GM23338 (cell line): ENCODE results near the gene IARS2. TPM values are rescaled to one million over a fixed set of nuclear protein-coding genes. Genes with fewer than 3 reads are reported as not detected.

Source experiments
- ATAC-seq: fragments of 200-7000 bp; cut with Tn5 transposase; 3 replicates; pipeline ENCODE4 v1.9.1; 2020
- DNase-seq: peaks from one replicate; pipeline ENCODE4 v3.0.0-alpha.2; 2015; ENCODE audit warnings: low spot score
- H2AFZ ChIP-seq: fragments of 200-600 bp; sonication (generic); 2 replicates; pipeline ENCODE4 v1.8.0; 2016; ENCODE audit warnings: antibody characterized with exemption, mild to moderate bottlenecking, moderate library complexity
- H3F3A ChIP-seq: fragments of 200-600 bp; sonication (generic); replicated peaks from 2 replicates; pipeline ENCODE4 v1.8.0; 2017; ENCODE audit warnings: antibody characterized with exemption, mixed run types, low read depth
- H3K27ac ChIP-seq: fragments of 200-600 bp; sonication (generic); 2 replicates; pipeline ENCODE4 v1.6.1; 2016; ENCODE audit warnings: low read depth
- H3K27me3 ChIP-seq: fragments of 200-600 bp; sonication (generic); 2 replicates; pipeline ENCODE4 v1.8.0; 2016; ENCODE audit warnings: mild to moderate bottlenecking, mixed run types, moderate library complexity; ENCODE audit not compliant: insufficient read depth
- H3K36me3 ChIP-seq: fragments of 200-600 bp; sonication (generic); 2 replicates; pipeline ENCODE4 v1.8.0; 2016; ENCODE audit warnings: mild to moderate bottlenecking; ENCODE audit not compliant: insufficient read depth
- H3K4me1 ChIP-seq: fragments of 200-600 bp; sonication (generic); 2 replicates; pipeline ENCODE4 v1.8.0; 2016; ENCODE audit warnings: mild to moderate bottlenecking, moderate library complexity; ENCODE audit not compliant: insufficient read depth
- H3K4me2 ChIP-seq: fragments of 200-600 bp; sonication (generic); 2 replicates; pipeline ENCODE4 v1.7.1; 2017; ENCODE audit warnings: mixed run types
- H3K4me3 ChIP-seq: fragments of 200-600 bp; sonication (generic); 2 replicates; pipeline ENCODE4 v1.6.1; 2016; ENCODE audit warnings: mixed run types
- H3K79me2 ChIP-seq: fragments of 200-600 bp; sonication (generic); replicated peaks from 2 replicates; pipeline ENCODE4 v1.8.0; 2017; ENCODE audit warnings: mild to moderate bottlenecking; ENCODE audit not compliant: insufficient read depth
- H3K9me2 ChIP-seq: fragments of 200-600 bp; sonication (generic); 2 replicates; pipeline ENCODE4 v1.8.0; 2017; ENCODE audit not compliant: insufficient read depth
- H4K20me1 ChIP-seq: fragments of 200-600 bp; sonication (generic); replicated peaks from 2 replicates; pipeline ENCODE4 v1.8.0; 2017; ENCODE audit warnings: mild to moderate bottlenecking; ENCODE audit not compliant: insufficient read depth
- H3K27ac Mint-ChIP-seq: 2 replicates; pipeline ENCODE4 v1.8.0; 2020; ENCODE audit warnings: inconsistent platforms, mild to moderate bottlenecking, moderate library complexity, mixed read lengths
- H3K27me3 Mint-ChIP-seq: 3 replicates; pipeline ENCODE4 v1.8.0; 2022; ENCODE audit warnings: low read depth, mild to moderate bottlenecking, moderate library complexity, mixed read lengths, inconsistent platforms; ENCODE audit not compliant: insufficient read depth, poor library complexity
- H3K36me3 Mint-ChIP-seq: 3 replicates; pipeline ENCODE4 v1.8.0; 2021; ENCODE audit warnings: low read depth, mild to moderate bottlenecking, inconsistent platforms, moderate library complexity, mixed read lengths
- H3K4me1 Mint-ChIP-seq: 3 replicates; pipeline ENCODE4 v1.8.0; 2020; ENCODE audit warnings: mild to moderate bottlenecking, inconsistent platforms, mixed read lengths
- H3K4me3 Mint-ChIP-seq: 3 replicates; pipeline ENCODE4 v1.8.0; 2021; ENCODE audit warnings: moderate library complexity, mild to moderate bottlenecking, inconsistent platforms, mixed read lengths
- H3K9me3 Mint-ChIP-seq: 3 replicates; pipeline ENCODE4 v1.8.0; 2020; ENCODE audit warnings: moderate library complexity, mild to moderate bottlenecking, inconsistent platforms, mixed read lengths
- EZH2 ChIP-seq: fragments of 200-600 bp; sonication (generic); IDR thresholded peaks from one replicate; pipeline ENCODE4 v1.8.0; 2017; ENCODE audit warnings: antibody characterized with exemption, mild to moderate bottlenecking, low read depth; ENCODE audit not compliant: unreplicated experiment
- JUNB ChIP-seq: IDR thresholded peaks from one replicate; pipeline ENCODE4 v1.6.1; 2016; ENCODE audit warnings: antibody characterized with exemption; ENCODE audit not compliant: unreplicated experiment
- NANOG ChIP-seq: IDR thresholded peaks from 2 replicates; pipeline ENCODE4 v1.6.1; 2016; ENCODE audit warnings: antibody characterized with exemption, borderline replicate concordance
- POLR2AphosphoS5 ChIP-seq: IDR thresholded peaks from 2 replicates; pipeline ENCODE4 v1.6.1; 2016; ENCODE audit warnings: antibody characterized with exemption, low read depth
- ZNF114 ChIP-seq: fragments of 250-450 bp; sonication (Bioruptor Pico); IDR thresholded peaks from 2 replicates; pipeline ENCODE4 v1.5.0; 2020; ENCODE audit warnings: mild to moderate bottlenecking, moderate library complexity
- ZNF331 ChIP-seq: fragments of 250-450 bp; sonication (Bioruptor Pico); IDR thresholded peaks from 2 replicates; pipeline ENCODE4 v1.5.0; 2020; ENCODE audit warnings: low read depth, mild to moderate bottlenecking, moderate library complexity
- polyA plus RNA-seq: library from polyadenylated mRNA; unstranded; fragments of >200 nt; fragmentation: Nextera tagmentation; extraction: Ambion mirVana; gene quantifications from 2 replicates; pipeline ENCODE4 v1.2.1, GENCODE V29; 2016
- total RNA-seq: library from RNA; depleted of rRNA; stranded (reverse); fragments of >200 nt; shearing (Covaris generic); gene quantifications from 2 replicates; pipeline ENCODE4 v1.2.3, GENCODE V29; 2014
- TF ChIP-seq, protein P1 (sequence below), 2 experiments: fragments of 200-600 bp in 1 of 2; sonication (generic) in 1 of 2; conservative IDR thresholded peaks; 2 replicates each; pipeline versions ENCODE4 v1.5.1 to v1.6.1; 2016 to 2017; ENCODE audit warnings: antibody characterized with exemption in 2 of 2, low read depth in 2 of 2, mild to moderate bottlenecking in 2 of 2, moderate library complexity in 1 of 2
- TF ChIP-seq, protein P2 (sequence below): IDR thresholded peaks from one replicate; pipeline ENCODE4 v1.6.1; 2018; ENCODE audit warnings: antibody characterized with exemption; ENCODE audit not compliant: unreplicated experiment

The IARS2 gene
- total and polyA plus RNA-seq, 2 experiments from 2014 or later: 33.3 to 75.6 TPM

DNA sequence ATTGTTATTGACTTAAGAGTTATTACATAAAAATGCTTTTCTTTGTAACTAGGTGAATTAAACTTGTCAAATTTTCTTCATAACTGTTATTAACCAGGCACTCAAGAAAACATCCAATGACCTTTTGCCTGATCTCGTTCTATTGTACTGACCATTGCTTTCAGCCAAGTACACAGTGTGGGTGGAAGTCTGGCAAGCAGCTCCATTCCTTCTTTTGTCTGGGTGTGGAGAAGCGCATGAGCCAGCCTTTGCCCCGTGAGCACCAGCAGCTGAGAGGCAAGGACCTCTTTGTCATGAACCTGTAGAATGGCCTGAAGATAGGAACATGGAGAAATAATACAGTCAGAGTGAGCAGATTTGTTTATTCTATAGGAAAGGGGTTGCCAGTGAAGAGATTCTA, 57.5 kb downstream of the IARS2 start (continued):
- TF ChIP-seq, protein P1, sequence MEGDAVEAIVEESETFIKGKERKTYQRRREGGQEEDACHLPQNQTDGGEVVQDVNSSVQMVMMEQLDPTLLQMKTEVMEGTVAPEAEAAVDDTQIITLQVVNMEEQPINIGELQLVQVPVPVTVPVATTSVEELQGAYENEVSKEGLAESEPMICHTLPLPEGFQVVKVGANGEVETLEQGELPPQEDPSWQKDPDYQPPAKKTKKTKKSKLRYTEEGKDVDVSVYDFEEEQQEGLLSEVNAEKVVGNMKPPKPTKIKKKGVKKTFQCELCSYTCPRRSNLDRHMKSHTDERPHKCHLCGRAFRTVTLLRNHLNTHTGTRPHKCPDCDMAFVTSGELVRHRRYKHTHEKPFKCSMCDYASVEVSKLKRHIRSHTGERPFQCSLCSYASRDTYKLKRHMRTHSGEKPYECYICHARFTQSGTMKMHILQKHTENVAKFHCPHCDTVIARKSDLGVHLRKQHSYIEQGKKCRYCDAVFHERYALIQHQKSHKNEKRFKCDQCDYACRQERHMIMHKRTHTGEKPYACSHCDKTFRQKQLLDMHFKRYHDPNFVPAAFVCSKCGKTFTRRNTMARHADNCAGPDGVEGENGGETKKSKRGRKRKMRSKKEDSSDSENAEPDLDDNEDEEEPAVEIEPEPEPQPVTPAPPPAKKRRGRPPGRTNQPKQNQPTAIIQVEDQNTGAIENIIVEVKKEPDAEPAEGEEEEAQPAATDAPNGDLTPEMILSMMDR (conservative IDR thresholded peaks at IDR 0.05; ENCODE audit: low read depth in 2 of 2): no peak
- TF ChIP-seq JUNB (no peak), NANOG (no peak), ZNF331 (CRISPR knock-in tag) (no peak), EZH2 (no peak), POLR2AphosphoS5 (no peak)
- TF ChIP-seq, protein P2, sequence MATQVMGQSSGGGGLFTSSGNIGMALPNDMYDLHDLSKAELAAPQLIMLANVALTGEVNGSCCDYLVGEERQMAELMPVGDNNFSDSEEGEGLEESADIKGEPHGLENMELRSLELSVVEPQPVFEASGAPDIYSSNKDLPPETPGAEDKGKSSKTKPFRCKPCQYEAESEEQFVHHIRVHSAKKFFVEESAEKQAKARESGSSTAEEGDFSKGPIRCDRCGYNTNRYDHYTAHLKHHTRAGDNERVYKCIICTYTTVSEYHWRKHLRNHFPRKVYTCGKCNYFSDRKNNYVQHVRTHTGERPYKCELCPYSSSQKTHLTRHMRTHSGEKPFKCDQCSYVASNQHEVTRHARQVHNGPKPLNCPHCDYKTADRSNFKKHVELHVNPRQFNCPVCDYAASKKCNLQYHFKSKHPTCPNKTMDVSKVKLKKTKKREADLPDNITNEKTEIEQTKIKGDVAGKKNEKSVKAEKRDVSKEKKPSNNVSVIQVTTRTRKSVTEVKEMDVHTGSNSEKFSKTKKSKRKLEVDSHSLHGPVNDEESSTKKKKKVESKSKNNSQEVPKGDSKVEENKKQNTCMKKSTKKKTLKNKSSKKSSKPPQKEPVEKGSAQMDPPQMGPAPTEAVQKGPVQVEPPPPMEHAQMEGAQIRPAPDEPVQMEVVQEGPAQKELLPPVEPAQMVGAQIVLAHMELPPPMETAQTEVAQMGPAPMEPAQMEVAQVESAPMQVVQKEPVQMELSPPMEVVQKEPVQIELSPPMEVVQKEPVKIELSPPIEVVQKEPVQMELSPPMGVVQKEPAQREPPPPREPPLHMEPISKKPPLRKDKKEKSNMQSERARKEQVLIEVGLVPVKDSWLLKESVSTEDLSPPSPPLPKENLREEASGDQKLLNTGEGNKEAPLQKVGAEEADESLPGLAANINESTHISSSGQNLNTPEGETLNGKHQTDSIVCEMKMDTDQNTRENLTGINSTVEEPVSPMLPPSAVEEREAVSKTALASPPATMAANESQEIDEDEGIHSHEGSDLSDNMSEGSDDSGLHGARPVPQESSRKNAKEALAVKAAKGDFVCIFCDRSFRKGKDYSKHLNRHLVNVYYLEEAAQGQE: no peak

DNA sequence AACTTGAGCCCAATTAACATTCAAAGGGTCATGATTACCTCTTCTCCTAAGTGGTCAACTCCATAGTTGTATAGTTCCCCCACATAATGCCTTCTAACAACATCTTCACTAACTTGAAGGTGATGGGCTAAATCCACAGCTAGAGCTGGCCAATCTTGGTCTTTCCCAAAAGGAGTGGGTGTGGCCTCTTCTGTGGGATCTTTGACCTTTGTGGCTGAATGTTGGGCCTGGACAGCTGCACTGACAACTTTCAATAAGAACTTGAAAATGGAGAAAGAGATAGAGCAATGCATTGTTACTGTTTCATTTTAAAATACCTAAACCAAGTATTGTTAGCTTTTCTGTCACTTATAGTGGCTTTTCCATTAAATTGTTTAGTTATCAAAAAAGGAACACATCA, 59.2 kb downstream of the IARS2 start:
- H3K4me1 ChIP-seq: no peaks in the 10 kb centered on the region
- no peak for TF ChIP-seq ZNF114 (CRISPR knock-in tag)
- TF ChIP-seq, protein P1 (conservative IDR thresholded peaks at IDR 0.05; ENCODE audit: low read depth in 2 of 2): no peak
- no peak overlapping the region for H3K4me3 ChIP-seq
- no peak overlapping the region for H3K4me3 Mint-ChIP-seq
- no peak overlapping the region for H2AFZ ChIP-seq
- no peak for ATAC-seq
- H3K9me2 ChIP-seq: no peaks in the 10 kb centered on the region
- H3K27ac ChIP-seq: no peak overlapping the region
- no peaks in the 10 kb centered on the region for H4K20me1 ChIP-seq
- no peak overlapping the region for H3K27ac Mint-ChIP-seq
- no peaks in the 10 kb centered on the region for H3K9me3 Mint-ChIP-seq
- H3K4me1 Mint-ChIP-seq: no peaks in the 10 kb centered on the region
- H3K27me3 Mint-ChIP-seq: no peaks in the 10 kb centered on the region
- no peaks in the 10 kb centered on the region for H3K79me2 ChIP-seq
- no peak overlapping the region for H3K4me2 ChIP-seq
- H3K27me3 ChIP-seq: no peaks in the 10 kb centered on the region
- no peaks in the 10 kb centered on the region for H3F3A ChIP-seq
- H3K36me3 Mint-ChIP-seq: peaks cover 52% of the 10 kb centered on the region
- peaks cover 30% of the 10 kb centered on the region; the same call in 1 of the 2 replicates for H3K36me3 ChIP-seq
- no peak for DNase-seq
